HG03469 (cell line): ENCODE results near the gene CLK3.
"Not testable (repeated sequence)": the region's sequence is repeated elsewhere in the genome, so short reads cannot be mapped to it uniquely, and the experiment has no call there.

Experiments used
- ATAC-seq: cut with Tn5 transposase; IDR thresholded peaks from one replicate; pipeline ENCODE4 v1.9.1; 2021; ENCODE audit warnings: mild to moderate bottlenecking, moderate library complexity, moderate number of reproducible peaks; ENCODE audit not compliant: unreplicated experiment

The CLK3 gene

DNA sequence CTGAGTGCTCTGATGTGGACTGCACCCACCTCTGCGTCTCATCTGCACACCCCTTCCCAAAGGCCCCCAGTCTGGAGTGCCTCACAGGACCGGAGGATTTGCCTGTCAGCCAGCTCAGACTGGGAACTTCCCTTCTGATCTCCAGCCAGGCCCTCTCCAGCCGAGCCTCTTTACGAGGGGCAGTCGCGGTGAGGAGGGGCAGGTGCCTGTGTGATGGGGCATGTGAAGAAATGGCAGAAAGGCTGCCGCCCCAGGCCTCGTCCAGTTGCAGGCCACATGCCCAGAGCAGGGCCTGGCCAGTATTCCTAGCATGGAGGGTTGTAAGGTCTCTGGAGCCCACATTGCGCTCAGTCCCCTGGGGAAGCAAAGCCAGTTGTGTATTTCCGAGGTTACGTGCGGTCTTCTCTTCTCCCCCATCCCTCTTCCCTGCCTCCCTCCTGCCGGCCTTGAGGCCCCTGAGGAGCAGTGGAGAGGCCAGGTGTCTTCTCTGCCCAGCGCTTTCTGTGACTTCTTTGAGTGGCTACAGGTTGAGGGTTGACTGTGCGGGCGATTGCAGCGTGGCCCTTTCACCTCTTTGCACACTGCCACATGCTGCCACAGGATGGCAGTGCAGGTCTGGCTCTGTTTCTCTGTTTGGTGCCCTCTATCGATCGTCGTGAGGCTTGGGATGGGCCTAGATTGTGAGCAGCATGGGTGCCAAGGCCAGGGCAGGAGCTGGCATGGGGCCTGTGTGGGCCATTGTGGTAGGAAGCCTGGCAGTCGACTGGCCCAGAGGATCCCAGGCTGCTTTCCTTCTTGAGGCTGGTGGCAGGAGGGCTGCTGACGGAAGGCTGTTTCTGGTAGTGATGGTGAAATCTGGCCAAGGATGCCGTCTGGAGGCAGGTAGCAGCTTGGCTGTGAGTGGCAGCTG is 5.3 kb downstream of the CLK3 start:
- ATAC-seq: no peak

DNA sequence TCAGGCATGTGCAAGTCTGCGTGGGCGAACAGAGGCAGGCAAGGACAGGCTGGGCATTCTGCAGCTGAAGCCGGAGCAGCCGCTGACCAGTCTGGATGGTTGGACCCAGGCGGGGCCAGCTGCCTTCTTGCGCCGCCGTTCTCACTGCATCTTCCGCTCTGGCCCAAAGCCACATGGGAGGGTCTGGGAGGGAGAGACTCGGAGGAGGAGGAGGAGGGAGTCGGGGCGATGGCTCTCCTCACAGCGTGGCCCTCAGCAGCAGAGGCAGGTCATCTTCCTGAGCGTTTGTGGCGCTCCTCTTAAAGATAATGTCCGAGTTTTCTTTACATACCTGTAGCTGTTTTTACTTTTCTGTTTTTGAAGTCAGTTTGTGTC is 5.9 kb downstream of the CLK3 start:
- no peak for ATAC-seq

DNA sequence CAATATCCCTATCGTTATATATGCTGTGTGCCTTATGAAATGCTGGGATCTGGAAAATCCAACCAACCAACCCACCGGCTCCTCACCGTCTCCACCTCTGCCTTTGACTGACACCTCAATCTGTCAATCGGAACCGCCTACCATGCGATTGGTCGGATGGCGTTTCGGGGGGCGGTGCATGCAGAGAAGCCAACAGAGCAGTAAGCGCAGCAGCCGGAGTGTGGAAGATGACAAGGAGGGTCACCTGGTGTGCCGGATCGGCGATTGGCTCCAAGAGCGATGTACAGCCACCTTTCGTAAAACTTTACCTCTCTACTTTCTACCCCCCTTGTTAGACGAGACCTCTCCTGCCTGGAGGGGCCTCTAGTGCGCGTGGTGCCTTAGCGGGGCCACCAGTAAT is 6.3 kb downstream of the CLK3 start:
- no peak for ATAC-seq

DNA sequence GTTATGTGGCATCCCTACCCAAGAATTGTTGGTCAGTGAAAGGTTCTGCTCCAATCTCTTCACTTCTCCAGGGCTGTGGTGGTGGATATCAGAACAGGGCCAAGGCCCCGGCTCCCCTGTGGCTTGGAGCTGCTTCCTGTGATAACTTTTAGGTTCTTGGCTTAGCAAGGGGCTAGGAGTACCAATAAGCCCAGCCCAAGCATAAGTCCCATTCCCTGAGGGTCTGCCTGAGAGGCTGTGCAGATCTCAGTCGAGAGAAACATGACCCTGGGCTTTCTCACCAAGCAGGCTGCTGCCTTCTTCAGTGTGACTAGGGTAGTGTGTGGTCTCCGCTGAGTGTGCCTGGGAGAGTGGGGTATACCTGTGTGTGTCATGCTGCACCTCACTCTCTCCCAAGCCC is 7.1 kb downstream of the CLK3 start:
- no peak for ATAC-seq

DNA sequence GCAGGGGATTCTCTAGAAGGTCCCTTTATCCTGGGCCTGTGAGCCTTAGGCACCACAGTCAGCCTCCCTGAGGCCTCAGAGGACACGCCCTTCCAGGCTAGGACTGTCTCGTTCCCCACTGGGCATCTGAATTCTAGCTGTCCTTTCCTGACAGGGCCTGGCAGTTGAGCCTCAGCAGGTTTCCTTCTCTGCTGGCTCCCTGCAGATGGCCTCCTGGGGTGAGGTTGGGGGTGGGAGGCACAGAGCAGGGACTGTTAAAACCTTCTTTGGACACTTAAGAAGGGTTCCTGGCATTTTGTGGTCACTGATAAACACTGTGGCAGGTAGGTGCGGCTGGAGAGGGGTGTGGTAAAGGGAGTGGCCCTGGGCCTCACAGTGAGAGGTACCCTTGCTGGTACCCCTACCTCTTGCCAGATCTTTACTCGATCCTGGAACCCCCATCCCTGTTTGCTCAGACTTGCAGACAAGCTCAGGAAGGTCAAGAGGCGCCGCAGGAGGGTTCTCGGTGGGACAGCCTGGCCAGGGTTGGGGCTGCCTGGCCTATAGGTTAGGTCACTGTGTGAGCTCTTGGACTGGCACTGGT is 8.5 kb downstream of the CLK3 start:
- ATAC-seq: no peak

DNA sequence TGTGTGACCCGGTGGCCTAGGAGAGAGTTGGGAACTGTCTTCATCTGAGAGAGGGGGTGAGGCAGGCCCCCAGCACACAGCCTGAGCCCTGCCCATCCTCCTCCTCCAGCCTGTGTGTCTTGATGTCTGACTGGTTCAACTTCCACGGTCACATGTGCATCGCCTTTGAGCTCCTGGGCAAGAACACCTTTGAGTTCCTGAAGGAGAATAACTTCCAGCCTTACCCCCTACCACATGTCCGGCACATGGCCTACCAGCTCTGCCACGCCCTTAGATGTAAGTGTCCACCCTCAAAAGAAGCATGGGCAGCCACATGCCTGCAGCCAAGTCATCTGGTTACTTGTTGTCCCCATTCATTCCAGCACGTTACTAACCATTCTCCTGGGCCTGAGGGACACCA is 10.1 kb downstream of the CLK3 start:
- ATAC-seq: no peak

DNA sequence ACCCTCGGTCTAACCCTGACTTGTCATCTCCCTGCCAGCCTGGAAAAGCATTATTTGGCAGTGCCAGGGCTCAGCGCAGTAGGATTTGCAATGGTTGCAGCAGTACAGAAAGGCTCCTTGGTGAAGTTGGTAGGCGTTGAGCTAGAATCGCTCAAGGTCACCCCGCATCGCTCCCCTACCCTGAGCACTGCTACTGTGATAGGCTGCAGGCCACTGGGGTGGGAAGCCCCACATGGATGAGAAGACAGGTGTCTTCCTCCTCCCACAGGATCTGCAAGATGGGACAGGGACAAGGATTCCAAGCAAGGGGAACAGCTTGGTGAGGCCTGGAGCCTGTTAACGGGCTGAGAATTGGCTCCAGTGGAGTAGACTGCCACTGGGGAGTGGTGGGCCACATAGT is 10.7 kb downstream of the CLK3 start:
- no peak for ATAC-seq

DNA sequence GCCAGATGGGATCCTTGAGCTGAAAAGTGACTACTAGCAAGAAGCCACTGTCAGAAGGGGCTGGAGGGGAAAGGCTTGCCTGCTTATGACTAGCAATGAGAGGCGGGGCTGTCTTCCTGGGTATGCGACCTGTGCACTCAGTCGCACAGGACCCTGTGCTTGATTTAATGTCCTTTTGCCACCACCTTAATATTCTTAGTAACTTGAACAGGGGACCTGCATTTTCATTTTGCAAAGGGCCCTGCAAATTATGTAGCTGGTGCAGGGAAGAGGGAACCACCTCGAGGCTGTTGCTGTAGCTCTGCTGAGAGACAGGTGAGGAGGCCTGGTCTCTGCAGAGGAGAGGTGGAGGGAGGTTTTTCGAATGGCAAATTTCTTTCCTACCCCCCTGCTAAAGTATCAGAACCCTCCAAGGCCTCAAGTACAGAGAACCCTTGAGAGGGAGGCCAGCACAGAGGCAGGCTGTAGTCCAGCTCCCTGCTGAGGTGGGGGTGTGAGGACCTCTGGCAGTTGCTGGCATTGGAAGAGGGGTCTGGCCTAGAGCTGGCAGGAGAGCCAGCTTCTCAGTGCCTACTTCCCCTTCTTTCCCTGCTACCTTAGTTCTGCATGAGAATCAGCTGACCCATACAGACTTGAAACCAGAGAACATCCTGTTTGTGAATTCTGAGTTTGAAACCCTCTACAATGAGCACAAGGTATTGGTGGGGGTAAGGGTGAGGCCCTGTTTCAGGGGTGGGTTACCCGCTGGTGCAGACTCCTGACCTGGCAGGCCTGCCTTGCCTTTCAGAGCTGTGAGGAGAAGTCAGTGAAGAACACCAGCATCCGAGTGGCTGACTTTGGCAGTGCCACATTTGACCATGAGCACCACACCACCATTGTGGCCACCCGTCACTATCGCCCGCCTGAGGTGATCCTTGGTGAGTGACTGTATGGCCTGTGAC is 11.4 kb downstream of the CLK3 start:
- ATAC-seq: no peak

DNA sequence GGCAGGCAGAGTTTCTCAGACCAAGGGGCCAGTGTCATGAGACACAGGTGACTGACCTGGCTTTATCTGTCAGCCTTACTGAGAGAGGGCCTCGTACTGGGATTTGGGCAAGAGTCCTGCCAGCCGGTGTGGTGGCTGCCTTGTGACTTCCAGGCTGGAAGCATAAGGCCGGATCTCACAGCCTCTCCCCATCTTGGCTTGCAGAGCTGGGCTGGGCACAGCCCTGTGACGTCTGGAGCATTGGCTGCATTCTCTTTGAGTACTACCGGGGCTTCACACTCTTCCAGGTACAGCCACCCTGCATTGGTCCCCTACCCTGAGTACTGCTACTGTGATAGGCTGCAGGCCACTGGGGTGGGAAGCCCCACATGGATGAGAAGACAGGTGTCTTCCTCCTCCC is 12.1 kb downstream of the CLK3 start:
- ATAC-seq: no peak

DNA sequence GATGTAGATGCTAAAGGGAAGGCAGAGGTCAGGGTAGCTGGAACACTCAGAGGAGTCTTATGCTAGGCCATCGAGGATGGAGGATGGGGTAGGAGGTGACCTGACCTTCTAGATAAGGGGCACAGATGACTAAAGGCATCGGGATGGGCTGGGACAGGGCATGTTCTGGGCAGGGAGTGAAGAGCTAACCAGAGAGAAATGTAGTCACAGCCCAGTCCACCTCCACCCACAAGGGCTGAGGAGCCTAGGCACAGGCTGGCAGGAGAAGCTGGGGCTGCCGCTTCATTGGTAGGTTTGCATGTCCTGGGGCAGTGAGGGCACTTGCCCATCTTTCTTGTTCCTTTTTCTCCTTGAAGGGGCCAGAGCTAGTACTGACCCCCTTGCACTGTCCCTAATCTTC is 12.6 kb downstream of the CLK3 start:
- ATAC-seq: no peak

DNA sequence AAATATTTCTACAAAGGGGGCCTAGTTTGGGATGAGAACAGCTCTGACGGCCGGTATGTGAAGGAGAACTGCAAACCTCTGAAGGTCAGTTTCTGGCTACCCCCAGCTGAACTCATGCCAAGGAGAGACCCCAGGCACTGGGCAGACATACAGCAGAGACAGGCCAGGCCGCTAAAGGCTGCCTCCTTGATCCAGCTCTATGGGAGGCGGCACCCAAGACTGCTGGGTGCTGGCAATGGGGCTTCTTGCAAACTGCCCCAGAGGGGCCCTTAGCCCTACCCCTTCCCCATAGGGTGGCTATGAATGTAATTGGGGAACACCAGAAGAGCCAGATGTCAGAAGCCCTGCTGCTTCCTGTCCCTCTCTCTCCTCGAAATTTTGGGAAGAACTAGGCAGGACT is 13.3 kb downstream of the CLK3 start:
- no peak for ATAC-seq

DNA sequence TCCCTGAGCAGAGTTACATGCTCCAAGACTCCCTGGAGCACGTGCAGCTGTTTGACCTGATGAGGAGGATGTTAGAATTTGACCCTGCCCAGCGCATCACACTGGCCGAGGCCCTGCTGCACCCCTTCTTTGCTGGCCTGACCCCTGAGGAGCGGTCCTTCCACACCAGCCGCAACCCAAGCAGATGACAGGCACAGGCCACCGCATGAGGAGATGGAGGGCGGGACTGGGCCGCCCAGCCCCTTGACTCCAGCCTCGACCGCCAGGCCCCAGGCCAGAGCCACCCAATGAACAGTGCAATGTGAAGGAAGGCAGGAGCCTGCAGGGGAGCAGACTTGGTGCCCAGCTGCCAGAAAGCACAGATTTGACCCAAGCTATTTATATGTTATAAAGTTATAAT is 14.1 kb downstream of the CLK3 start:
- not testable (repeated sequence) for ATAC-seq

DNA sequence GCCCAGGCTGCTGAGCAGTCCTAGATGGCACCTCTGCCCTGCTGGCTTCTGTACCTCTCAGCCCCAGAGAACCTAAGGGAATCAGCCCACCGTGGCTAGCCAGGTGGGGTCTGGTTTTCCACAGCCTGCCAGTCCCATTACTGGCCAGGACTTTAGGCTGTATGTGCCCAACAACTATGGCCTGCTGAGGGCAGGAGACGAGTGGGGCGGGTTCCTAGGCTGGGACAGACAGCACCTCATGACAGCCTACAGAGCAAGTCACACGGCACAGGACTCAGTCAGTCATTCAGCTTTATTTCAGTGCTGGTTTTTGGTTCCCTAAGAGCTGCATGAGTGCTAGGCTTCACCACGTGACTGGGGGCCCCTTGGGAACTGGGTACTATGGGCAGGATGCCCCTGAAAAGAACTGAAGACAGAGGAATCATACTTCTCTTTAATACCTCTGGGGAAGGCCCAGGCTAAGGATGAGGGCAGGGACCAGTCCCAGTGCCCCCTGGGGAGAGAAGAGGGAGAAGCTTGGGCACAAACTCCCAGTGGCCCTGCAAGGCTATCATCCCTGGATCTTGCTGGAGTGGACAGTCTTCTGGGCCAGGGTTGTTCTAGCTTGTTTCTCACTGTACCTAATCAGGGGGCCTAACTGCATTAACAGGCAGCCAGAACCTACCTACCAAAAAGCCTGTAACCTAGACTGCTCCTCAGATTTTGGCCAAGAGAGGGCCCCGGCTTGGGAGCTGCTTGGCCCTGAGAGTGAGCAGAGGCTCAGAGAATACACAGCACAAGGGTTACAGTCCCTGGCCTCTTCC is 14.8 kb downstream of the CLK3 start:
- no peak for ATAC-seq

DNA sequence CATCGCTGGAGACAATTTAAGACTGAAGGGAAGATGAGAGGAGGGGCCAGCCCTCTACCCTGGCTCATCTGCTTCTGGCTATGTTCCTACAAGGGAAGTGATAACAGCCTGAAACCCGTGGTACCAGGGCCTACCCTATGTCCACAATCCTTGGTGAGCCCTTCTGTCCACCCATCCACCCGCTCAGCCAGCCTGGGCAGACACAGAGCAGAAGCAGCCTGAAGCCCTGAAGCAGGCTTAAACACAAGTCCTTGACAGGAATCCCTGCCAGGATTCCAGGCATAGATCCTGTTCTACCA is 15.4 kb downstream of the CLK3 start:
- no peak for ATAC-seq

DNA sequence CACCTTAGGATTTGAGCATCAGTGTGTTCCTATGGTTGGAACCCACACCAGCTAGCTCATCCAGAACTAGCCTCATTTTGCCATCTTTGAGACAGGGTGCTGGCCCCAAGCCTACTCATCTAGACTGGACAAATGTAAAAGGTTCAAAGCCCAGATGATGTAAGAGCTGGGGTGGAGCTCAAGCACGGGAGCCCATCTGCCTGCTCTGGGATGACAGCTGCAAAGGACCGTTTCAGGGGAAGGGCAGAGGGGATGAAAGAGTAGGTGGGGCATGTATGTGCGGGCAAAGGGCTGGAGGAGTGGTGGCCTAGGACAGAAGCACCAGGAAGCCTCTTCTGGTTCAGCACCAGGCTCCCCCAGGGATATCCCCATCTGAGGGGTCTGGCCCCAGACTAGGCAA is 15.8 kb downstream of the CLK3 start:
- ATAC-seq: no peak

DNA sequence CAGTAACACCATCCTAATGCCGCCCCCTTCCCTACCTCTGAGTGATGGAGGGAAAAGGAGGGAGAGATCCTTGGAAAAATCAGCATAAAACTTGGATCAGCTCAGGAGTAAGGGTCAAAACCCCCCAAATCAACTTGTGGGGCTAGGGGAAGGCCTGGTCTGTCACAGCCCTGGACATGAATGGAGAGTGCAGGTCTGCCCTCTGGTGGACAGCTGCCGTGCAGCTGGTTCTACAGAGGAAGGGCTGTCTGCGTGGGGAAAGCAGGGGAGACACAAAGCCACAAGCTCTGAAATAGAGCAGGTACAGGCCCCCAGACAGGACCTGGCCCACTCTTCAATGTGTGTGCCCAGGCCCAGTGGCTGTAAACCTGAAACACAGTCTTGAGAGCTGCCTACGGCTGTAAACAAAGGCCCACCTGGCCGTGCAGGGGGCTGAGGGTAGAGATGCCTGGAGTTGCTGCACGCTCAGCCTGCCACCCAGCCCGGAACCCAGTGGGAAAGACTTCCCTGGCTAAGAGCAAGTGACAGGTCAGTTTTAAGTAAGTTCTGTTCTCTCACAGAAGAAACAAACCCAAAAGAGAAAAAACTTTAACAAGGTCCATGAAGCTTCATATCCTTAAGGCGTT is 16.4 kb downstream of the CLK3 start:
- no peak for ATAC-seq

DNA sequence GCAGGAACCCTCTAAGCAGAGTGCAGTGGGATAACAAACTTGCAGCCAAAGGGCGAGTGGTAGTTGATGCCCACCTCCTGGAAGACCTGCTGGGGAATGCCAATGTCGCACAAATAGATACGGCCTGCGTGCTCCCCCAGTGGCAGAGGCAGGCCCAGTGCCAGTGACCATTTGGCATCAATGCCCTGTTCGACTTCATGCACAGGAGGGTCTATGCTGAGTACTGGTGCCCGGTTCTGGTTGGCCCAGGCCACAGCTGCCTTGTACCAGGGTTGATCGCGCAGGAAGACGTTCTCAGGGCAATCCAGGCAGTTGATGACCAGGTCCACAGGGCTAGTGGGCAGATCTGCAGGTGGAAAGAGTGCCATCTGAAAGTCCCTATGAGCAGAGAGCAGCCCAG is 17.0 kb downstream of the CLK3 start:
- no peak for ATAC-seq

DNA sequence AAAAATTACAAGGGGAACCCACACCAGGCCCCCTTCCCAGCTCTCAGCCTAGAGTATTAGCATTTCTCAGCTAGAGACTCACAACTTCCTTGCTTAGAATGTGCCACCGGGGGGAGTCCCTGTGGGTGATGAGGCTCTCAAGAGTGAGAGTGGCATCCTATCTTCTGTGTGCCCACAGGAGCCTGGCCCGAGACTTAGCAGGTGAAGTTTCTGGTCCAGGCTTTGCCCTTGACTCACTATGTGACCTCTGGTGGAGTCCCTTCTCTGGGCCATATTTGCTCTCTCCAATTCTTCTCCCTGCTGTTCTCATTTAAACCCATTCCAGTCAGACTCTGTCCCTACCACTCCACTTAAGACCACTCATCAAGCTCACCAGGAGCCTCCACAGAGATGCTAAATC is 18.1 kb downstream of the CLK3 start:
- ATAC-seq: no peak

DNA sequence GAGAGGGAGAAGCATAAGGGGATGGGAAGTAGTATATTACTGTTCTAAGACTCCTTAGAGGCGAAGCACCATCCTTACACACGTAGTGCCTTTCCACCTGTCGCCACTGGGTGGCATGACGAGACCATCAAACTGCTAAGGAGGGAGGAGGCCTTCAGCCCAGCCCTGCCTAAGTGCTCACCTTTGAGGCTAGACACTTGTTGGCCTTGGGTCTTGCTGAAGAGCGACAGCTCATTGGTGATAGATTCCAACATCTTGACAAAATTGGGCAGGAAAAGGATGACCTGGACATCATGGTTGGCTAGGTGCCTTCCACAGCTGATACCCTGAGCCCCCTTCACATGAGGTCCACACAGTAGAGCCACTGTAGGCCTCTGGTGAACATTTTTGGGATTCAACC is 19.6 kb downstream of the CLK3 start:
- no peak for ATAC-seq

DNA sequence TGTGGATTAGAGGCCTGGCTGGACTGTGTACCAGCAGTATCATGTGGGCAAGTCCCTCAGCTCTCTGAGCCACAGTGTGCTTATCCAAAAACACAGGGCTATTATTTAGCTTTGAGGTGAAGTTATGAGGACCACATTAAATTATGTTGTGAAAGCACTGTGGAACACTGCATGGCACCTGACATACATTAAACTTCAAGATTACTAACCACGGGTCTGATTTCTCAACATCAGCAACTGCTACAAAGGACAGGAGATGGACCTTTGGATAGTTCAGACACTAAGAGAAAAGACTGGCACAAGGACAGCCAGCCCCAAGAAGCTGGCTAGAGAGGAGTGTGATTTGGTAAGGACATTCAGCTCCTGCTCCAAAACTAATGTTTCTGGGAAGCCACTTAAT is 21.3 kb downstream of the CLK3 start:
- no peak for ATAC-seq

DNA sequence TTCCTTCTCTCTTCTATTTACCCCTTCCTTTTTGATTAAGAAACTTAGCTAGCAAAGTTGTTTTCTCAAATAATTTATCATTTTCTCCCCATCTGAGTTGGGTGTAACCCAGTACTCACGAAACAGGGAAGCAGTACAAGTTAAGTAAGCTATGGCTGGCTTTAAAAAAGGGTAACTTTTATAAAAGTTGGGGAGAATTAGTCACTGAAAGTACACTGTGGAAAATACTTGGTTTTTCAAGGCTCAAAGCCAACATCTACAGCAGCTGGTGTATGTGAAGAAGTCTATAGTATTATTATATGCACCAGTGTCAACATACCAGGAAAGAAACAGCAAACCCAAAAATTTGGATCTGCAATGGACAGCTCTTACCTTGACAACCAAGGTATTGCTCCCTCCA is 25.5 kb downstream of the CLK3 start:
- ATAC-seq: no peak
